NCI-H526 treated with DMSO at 0.1 percent for 48 hours (cell line): Measurements from ENCODE around the gene JAKMIP1.

Experiments used
- DNase-seq: peaks from one replicate; lab custom pipeline; 2025; lab: John Stamatoyannopoulos, UW

The JAKMIP1 gene

DNA sequence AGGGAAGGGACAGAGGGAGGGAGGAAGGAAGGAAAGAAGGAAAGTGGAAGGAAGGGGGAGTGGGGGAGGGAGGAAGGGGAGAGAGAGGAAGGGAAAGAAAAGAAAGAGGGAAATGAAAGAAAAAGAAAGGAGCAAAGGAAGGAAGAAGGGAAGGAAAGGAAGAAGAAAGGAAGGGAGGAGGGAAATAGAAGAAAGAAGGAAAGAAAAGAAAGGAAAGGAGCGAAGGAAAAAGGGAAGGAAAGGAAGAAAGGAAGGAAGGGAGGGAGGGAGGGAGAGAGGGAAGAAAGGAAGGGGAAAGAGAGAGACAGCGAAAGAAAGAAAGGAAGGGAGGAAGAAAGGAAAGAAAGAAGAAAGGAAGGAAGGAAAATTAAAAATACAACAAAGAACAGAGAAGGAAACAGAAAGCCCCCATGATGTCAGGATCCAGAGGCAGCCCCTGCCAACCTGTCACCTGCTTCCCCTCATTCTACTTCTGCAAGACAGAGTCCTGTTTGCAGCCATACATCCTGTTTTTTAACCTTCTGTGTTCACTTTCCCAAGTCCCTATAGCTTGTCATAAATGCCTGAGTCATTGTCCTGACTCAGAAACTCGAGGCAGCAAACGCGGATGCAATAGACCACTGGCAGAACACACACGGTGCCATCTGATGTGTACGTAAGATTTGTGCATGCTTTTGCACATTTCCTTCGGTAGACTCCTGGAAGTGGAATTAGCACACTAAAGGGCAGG lies 105.2 kb downstream of the JAKMIP1 start:
- DNase-seq: no peak

DNA sequence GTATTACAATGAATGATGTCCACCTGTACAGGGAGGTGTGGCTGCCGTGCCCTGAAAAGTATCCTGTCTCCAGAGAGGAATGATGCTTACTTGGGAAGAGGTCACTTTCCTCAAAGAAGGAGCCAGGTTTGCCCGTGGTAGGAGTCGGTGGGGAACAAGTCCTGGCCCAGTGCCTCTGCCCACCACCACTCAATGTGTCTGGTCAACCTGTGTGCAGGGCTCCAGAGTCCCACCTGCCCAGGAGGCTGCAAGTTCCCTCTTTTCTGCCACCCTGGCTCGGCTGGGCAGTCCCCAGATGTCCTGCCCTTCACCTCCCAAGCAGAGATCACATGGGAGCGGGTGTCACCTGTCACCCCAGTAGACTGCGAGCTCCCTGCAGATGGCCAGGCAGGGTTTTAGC lies 106.7 kb downstream of the JAKMIP1 start:
- DNase-seq: no peak

DNA sequence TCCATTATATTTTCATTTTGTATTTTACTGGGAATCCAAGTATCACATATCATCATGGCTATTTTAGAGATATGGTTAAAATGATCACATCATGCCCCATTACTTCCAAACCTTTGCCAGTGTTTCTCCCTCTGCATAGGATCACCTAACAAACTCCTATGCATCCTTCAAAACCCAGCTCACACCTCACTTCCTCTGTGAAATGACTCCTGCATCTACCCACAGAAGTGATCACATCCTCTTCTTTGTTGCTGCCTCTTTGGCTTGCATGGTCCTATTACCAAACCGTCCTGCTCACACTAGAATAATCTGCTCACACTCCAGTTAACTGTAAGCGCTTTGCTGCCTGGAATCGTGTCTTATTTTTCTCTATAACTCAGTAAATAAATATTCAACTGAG lies 107.4 kb downstream of the JAKMIP1 start:
- DNase-seq: no peak

DNA sequence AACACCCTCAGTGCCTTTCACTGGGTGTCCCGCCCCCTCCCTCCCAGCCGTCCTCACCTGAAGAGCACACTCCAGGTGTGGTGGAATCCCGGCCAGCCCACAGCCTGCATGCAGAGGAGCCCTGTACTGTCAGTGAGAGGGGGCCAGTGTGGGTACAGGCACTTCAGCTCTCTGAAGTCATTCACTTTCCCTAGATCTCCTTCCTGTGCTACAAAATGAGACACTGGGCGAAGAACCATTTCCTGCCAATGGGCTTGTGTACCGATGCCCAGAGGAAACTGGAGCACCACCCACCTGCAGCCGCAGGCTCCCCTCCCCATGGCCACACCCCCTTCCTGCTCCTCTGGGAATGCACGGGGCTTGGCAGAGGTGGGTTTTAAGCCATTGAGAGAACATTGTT lies 108.2 kb downstream of the JAKMIP1 start:
- DNase-seq: no peak

DNA sequence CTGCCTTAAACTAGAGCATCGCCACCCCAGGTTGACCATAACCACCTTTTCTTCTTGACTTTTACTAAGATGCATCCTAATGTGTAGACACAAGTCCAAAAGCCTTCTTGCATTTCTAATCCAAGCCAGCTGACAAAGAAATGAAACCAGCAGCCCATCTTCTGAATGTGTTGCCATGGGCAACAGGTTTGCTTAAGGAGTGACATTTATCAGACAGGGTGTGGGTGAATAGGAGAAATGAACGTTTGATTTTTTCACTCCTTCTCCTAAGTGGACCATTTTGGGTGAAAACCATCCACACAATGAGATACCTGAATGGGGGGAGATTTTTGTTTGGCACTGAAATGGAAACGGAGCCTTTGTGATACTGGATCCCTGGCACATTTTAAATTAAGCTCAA lies 109.4 kb downstream of the JAKMIP1 start:
- no peak for DNase-seq

DNA sequence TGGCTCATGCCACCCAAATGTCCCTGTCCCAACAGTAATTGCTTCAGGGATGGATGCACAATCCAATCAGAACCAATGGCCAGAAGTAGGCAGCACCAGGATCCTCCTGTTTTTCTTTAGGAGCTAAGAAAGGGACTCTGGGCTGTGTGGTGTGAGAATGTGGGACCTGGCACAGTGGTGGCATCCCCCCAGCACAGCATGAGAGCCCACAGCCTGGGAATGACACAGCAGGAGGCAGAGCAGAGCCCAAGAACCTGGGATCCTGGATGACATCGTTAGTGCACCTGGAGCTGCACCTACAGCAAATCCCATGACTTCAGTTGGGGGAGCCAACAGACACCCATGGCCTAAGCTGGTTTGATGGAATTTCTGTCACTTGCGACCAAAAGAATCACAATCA lies 111.4 kb downstream of the JAKMIP1 start:
- no peak for DNase-seq

DNA sequence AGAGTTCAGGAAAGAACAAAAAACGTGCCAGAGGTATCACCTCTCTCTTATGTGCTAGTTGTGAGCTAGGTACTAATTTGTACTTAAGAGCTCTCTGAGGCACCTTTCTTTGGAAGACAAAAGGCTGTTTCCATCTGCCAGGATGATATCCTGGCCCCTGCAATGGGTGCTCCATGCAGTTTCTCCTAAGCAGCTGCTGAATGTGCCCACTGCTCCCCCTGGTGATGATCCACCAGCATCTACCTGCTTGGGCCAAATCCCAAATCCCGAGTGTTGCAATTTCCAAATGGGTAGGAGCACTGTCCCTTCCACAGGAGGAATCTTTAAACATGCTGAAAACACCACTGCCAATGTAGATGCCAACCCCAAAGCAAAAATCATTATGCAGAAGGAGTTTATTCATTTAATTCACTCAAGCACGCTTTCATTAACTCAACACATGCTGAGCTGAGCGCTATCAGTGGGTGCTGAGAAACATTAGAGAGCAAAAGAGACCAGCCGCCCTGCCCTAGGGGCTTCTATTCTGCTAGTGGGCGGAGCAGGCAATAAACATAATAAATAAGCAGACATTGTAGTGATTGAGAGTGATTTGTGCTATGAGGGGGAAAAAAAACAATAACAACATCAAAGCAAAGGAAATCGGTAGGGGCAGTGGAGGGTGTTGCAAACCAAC lies 112.5 kb downstream of the JAKMIP1 start:
- DNase-seq: peak; percentile 14

DNA sequence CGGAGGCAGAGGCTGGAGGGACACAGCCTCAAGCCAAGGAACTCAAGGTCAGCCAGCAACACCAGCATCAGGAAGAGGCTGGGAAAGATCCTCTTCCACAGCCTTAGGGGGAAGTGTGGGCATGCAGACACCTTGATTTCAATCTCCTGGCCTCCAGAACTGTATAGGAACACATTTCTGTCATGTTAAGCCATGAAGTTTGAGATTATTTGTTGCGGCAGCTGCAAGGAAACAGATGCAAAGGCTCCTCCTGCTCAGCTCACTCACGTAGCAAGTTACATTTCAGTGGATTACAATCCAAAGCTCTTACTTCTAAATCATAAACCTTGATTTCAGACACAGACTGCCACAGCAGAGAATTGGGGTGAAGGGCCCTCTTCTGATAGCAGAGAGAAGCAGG lies 113.5 kb downstream of the JAKMIP1 start:
- no peak for DNase-seq

DNA sequence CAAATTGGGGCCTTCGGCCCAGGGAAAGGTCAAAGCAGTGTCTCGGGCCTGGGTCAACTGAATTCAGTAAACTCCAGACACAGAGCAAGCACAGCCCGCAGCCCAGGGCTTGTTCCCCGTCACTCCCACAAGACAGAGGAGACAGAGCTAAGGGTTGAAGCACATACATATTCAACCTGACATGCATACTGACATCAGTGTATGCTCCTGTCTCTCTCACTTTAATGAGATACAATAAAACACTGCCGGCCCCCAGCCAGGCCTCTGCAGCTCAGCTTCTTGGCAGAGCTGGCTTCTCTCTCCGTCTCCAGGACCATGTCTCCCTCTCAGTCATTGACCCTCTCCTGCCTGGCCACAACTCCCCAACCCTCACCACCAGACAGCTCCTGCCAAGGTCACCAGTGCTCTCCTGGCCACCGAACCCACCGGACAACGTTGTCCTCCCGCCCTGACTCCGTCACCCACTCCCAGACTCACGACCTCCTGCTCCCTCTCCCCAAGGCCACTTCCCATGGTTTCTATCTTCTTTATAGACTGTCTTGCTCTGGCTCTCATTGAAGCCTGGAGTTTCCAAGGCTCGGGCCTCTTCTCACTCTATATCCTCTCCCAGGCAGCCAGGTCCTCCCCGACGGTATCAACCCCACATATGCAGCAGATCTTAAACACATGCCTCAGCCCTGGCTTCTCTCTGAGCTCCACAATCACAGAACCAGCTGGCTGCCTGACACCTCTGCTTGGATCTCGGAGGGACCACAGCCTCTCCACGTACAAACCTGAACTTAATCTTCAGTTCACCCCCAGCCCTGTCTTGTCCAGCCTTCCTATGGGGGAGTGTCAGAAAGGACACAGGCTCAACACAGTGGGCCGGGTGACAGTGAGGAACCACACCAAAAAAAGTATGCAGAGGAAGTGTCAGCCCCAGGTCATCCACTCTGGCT lies 114.4 kb downstream of the JAKMIP1 start:
- no peak for DNase-seq

DNA sequence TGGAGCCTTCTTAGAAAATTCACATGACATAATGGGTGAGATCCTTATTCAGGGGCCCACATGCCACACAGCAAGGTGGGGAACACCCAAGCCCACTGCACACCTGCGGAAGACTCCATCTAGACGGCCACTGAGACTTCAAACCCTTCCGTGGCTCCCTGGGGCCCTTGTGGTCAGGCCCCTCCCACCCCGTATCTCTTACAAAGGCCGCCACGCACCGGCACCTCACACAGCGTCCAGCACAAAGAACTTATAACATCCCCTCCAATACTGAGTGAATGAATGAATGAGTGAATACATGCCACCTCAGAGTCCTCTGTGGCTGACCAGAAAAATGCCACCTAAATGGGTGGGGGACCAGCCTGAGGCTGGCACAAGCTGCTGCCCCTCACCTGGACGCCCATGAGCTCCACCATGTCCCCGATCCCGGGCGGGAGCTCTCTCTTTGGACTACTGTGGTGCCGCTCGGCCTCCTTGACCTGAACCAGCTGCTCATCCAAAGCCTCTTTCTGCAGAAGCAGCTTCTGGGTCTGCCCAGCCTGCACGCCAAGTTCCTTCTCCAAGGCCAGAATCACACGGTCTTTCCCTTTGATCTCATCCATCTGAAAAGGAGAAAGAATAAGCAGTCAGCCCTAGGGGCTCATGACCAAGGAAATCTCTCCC lies 115.2 kb downstream of the JAKMIP1 start:
- no peak for DNase-seq

DNA sequence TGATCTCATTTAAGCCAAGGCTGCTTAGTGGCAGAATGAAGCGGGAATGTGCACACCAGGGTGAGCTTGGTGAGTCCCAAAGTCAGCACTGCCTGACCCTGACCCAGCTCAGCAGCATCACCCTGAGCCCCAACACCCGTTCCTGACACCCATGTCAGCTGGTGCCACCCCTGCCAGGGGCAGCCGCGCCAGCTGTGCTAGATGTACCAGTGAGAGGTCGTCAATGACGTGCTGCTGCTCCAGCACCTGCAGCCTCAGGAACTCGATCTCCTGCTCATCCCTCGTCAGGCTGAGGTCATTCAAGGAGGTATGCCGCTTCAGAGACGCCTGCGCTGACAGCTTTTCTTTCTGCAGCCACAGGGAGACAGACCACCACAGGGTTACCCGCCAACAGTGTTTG lies 120.4 kb downstream of the JAKMIP1 start:
- no peak for DNase-seq

DNA sequence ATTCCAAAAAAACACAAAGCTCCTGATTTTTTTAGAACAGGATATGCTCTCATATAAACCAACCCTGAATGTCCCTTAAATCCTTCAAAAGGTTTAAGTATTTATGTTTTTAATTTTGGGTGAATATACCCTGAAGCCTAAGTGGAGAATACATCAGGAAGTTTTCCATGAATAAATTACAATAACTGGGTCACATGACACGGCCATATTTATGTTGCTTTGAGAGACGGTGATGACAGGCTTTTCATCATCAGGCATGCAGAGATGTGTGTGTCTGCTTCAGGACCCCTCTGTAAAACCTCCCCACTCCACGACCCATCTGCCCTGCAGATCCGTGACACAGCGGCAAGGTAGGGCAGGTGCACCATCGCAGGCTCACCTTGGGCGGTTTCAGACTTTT lies 121.8 kb downstream of the JAKMIP1 start:
- DNase-seq: no peak

DNA sequence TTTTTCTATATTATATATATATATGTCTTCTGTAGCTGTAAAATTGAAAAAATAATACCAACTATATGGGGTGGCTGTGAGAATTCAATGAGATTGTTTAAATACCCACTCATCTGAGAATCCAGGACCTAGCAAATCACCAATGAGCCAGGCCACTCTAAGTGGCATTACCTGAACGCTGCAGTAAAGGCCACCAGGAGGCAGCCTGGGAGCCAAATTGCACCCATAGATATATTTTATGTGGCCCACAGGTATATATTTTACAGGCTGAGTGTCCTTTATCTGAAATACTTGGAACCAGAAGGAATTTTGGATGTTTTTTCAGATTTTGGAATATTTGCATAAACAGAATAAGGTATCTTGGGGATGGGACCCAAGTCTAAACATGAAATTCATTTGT lies 124.0 kb downstream of the JAKMIP1 start:
- no peak for DNase-seq

DNA sequence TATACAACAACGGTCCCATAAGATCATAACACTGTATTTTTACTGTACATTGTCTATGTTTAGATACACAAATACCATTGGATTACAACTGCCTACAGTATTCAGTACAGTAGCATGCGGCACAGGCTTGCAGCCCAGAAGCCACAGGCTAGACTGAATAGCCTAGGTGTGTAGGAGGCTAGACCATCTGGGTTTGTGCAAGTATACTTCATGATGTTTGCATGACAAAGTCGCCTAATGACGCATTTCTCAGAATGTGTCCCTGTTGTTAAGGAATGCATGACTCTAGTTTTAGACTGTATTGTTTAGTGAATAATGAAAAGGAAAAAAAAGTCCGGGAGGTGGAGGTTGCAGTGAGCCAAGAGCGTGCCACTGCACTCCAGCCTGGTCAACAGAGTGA lies 125.6 kb downstream of the JAKMIP1 start:
- no peak for DNase-seq

DNA sequence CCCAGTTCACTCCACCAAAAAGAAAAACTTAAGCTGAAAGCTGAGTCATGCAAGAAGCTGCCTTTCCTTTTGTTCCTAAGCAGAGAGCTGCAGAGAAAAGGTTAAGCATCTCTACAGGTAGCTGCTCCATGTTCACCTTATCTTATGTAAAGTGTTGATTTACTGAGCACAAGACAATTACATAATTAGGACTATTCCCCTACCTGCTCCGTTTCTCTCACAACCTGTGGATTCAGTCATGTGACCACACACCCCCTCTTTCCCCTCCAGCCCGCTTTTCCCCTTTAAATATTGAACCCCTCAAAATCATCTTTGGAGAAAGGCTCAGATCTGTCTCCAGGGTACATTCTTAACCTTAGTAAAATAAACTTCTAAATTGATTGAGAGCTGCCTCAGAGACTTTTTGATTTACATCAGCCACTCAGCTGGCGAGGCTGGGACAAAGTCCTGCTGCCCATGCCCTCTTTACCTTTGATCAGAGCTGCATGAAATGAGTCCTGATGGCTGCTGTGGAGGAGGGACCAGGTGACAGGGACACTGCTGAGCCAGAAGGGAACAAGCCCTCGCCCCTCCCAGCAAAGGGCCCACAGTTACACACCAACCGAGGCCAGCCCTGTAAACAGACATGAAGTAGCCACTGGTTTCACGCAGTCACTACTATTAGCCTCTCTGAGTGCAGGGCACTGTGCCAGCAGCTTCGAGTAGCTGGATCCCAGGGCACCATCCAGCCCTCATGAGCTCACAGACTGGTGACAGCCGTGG lies 128.2 kb downstream of the JAKMIP1 start:
- no peak for DNase-seq

DNA sequence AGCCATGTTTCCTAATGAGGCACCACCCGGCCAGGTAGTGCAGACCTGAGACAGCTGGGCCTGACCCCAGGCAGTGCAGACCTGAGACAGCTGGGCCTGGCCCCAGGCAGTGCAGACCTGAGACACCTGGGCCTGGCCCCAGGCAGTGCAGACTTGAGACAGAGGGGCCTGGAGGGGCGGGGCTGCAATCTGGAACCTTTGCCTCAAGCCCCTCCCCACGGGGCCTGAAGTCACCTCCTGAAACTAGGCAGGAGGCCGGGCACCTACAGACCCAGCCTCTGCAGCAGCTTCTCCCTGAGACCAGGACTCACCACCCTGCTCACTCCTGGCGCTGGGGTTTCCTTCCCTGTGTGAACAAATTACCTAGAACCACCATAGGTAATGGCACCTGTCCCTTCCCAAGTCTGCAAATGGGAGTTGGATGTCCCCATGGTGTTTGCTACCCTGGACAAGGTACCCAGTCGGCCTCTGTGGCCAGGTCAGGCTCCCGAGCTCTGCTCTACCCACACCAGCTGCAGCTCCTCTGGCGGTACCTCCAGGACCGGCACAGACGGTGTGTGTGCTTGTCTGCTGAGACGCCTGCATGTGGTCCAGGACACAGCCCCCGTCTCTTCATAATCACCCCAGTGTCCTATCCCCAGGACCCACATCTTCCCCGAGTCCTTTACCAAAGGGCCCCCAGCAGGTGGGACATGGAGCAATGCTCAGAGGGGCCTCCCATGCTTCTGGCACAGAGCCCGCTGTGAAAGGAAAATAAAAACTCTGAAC lies 129.0 kb downstream of the JAKMIP1 start:
- no peak for DNase-seq

DNA sequence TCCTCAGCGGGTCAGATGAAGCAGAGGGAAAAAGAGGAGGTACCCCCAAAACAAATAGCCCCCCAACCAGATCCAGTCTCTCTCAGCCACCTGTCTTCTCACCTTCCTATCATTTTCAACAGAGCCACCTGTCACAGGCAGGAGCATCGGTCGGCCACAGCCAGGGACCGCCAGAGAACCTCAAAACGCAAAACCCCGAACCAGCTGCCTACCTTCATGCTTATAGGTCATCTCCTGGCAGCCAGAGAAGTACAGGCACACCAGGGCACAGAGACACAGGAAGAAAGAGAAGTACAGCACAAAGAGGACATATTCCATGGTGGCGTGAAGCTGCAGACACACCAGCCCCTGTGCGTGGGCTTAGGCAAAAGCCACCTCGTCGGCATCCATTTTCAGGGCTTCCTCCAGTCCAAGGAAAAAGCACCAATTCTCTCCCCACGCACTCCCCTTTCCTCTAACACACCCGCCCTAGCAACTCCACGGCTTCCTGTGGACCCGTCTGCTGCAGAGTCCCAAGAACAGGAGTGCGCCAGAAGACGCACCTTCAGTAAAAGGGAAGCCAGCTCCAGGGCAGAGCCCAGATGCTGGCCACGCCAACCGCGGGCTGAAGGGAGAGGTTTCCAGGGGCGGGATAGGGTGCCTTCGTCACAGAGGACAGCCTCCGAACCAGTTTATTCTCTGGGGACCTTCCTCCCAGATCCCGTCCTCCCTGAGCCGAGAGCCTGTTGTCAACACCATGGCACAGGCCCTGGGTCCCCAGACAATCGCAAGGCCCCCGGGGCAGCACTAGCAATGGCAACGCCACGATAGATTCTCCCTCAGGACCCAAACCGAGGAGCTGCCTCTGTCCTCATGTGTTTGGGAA lies 130.3 kb downstream of the JAKMIP1 start:
- DNase-seq: no peak

DNA sequence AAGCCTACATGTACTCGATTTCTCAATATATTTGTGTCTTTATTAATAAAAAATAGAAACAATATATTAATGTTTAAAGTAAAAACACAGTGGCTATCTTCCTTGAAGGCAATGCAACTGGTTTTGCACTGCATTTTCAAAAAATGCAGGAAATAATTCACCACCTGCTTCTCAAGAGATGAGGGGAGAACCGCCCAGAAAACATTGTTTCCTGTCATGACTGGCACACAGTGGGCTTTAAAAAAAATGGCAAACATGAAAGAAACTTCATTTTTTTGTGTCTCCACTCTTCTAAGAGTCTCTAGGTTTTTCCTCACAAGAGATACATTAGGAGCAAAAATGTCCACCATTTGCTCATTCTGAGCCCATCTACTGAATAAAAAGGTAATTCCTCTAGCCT lies 131.4 kb downstream of the JAKMIP1 start:
- no peak for DNase-seq

DNA sequence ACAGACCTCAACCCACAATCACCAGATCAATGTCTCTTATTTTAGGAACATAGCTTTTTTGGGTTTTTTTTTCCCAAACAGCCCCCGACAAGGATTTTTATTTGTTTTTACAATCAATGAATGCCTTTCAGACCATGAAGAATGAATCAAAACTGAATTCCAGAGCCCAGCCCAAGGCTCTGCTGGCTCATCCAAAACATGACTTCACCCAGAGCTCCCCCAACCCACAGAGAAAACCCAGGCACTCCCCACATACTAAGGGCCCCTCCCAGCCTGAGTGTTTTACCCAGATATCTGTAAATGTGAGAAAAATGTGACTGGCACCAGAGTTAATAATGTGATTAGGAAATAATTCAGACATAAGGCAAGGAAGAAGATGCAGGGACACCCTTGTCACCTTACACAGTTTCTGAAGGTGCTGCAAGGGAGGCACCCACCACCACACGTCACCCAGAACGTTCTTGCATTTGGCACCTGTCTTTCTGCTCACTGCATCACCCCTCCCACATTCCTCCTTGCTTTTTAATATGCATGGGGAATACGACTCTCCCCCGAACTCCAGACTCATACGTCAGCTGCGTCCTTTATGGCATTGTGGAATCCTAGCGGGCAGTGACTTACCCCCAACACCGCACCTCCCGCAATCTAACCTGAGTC lies 134.3 kb downstream of the JAKMIP1 start:
- DNase-seq: no peak
